CD8-positive, alpha-beta memory T cell (primary cell): Measurements from ENCODE around the gene PSME4. TPM values are rescaled to one million over a fixed set of nuclear protein-coding genes. Genes with fewer than 3 reads are reported as not detected.
"Not testable (repeated sequence)": the region's sequence is repeated elsewhere in the genome, so short reads cannot be mapped to it uniquely, and the experiment has no call there.

ENCODE experiments used
- CTCF ChIA-PET: fragments of 350-600 bp; sonication (Branson Sonifier 250); formaldehyde crosslinking; loops from one replicate; lab custom pipeline; 2021; ENCODE audit warnings: antibody characterized with exemption; lab: Charles Lee
- POLR2A ChIA-PET: fragments of 350-600 bp; sonication (Branson Sonifier 250); formaldehyde crosslinking; loops from one replicate; lab custom pipeline; 2021; ENCODE audit warnings: antibody characterized with exemption; lab: Charles Lee
- DNase-seq, 5 donors: peaks; one replicate each; pipeline versions ENCODE4 v3.0.0 to v3.0.0-alpha.2; 2020 to 2022; ENCODE audit warnings: mixed read lengths in 1 of 5
- H3K27ac ChIP-seq: one replicate; pipeline ENCODE4 v1.7.0; 2013; ENCODE audit warnings: low read depth, mild to moderate bottlenecking, low read length, moderate library complexity
- H3K27me3 ChIP-seq: 2 replicates; pipeline ENCODE4 v1.7.0; 2013; ENCODE audit warnings: low read length, mild to moderate bottlenecking; ENCODE audit not compliant: insufficient read depth, poor library complexity, severe bottlenecking
- H3K36me3 ChIP-seq: 2 replicates; pipeline ENCODE4 v1.7.0; 2013; ENCODE audit warnings: mild to moderate bottlenecking, low read length, moderate library complexity; ENCODE audit not compliant: insufficient read depth
- H3K4me1 ChIP-seq: 2 replicates; pipeline ENCODE4 v1.7.0; 2013; ENCODE audit warnings: mild to moderate bottlenecking, low read length, moderate library complexity; ENCODE audit not compliant: insufficient read depth
- H3K4me3 ChIP-seq: 2 replicates; pipeline ENCODE4 v1.7.0; 2013; ENCODE audit warnings: mild to moderate bottlenecking, low read length
- H3K9me3 ChIP-seq: 2 replicates; pipeline ENCODE4 v1.7.0; 2013; ENCODE audit warnings: mild to moderate bottlenecking, low read length
- H3K27ac Mint-ChIP-seq, 8 donors: one replicate each; pipeline ENCODE4 v1.8.0; 2020 to 2021; ENCODE audit warnings: mixed read lengths in 8 of 8, mild to moderate bottlenecking in 6 of 8, inconsistent platforms in 3 of 8, moderate library complexity in 3 of 8
- H3K27me3 Mint-ChIP-seq, 2 donors: one replicate each; pipeline ENCODE4 v1.8.0; 2020 to 2021; ENCODE audit warnings: mixed read lengths in 2 of 2, mild to moderate bottlenecking in 1 of 2, moderate library complexity in 1 of 2
- H3K36me3 Mint-ChIP-seq, 3 donors: one replicate each; pipeline ENCODE4 v1.8.0; 2020 to 2021; ENCODE audit warnings: mixed read lengths in 3 of 3, inconsistent platforms in 1 of 3, mild to moderate bottlenecking in 1 of 3
- H3K4me1 Mint-ChIP-seq, 3 donors: one replicate each; pipeline ENCODE4 v1.8.0; 2020 to 2021; ENCODE audit warnings: mixed read lengths in 3 of 3, inconsistent platforms in 1 of 3, mild to moderate bottlenecking in 1 of 3
- H3K4me3 Mint-ChIP-seq, 7 donors: one replicate each; pipeline ENCODE4 v1.8.0; 2020 to 2021; ENCODE audit warnings: mixed read lengths in 7 of 7, mild to moderate bottlenecking in 6 of 7, moderate library complexity in 4 of 7, inconsistent platforms in 2 of 7
- H3K9me3 Mint-ChIP-seq, 5 donors: one replicate each; pipeline ENCODE4 v1.8.0; 2020 to 2022; ENCODE audit warnings: mixed read lengths in 5 of 5, mild to moderate bottlenecking in 3 of 5, moderate library complexity in 2 of 5, inconsistent platforms in 1 of 5
- polyA plus RNA-seq: library from polyadenylated mRNA; unstranded; fragments of 300-500 nt; fragmentation: Illumina TruSeq; gene quantifications from one replicate; pipeline ENCODE4 v1.2.3, GENCODE V29; 2021
- total RNA-seq, 2 experiments: library from RNA; stranded (reverse); gene quantifications; one replicate each; pipeline ENCODE4 v1.2.3, GENCODE V29; 2021

Gene PSME4
- total and polyA plus RNA-seq, 3 experiments from 2014 or later = 6.2 to 49.9 (median 48.0) TPM

DNA sequence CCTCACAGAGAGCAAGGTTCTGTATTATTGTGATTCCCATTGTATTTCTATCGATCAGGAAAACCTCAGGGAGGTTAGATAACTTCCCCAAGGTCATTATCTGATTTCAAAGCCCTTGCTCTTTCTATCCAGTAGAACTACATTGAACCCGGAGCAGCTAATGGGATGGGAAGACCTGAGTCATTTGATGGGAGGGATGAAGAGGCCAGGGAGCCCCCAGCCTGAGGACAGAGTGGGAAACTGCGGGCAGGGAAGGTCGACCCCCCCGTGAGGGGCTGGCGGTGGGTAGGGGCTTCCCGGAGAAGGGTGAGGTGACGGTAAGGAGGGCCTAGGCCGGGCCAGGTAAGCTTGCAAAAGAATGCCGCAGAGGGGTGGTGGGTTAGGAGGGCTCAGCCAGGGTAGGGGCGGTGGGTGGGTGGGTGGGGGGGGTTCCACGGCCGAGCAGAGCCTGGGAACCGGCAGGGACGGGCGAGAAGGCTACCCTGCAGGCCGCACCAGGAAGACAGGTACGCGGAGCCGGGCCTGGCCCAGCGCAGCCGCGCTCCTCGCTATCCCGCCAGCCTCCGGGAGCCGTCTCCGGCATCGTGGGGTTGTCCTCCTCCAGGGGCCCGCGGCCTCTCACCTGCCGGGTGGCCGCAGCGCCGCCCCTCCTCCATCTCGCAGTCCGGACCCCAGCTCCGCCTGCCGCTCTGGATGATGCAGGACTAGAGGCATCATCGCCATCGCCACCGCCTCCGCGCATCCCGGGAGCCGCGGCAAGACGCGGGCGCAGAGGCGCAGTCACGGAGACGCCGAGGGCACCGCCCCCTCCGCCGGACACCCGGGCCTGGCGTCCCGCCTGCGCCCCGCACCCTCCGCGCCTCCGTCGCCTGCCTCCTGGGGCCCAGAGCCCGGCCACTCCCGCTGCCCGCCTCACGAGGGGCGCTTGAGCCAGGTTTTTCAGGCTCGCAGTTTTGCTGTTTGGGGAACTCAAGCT is 111.3 kb downstream of the PSME4 start, which contains the start of gene GPR75:
TSS of gene GPR75 (minus strand) at position 762 of the 976 bp plus-strand sequence. CDS start 5,211 bp downstream, outside the sequence.
- Histone ChIP-seq H3K9me3 (no peaks in the 10 kb centered on the region), H3K4me1 (peaks cover 7% of the 10 kb centered on the region), H3K27ac (no peak within 1 kb of the TSS), H3K4me3 (no peak within 1 kb of the TSS), H3K27me3 (no peaks in the 10 kb centered on the region), H3K36me3 (no peaks in the 10 kb centered on the region)
- CTCF ChIA-PET = no interaction called here
- Mint-ChIP-seq H3K4me3 (no peak within 1 kb of the TSS), H3K27me3 (no peaks in the 10 kb centered on the region), H3K9me3 (no peaks in the 10 kb centered on the region), H3K27ac (no peak within 1 kb of the TSS), H3K4me1 (peaks cover 0 to 11% (median 6%) of the 10 kb centered on the region in 3 donors), H3K36me3 (peaks cover 0 to 46% (median 16%) of the 10 kb centered on the region in 3 donors)
- POLR2A ChIA-PET = no interaction called here
- no peak for DNase-seq

DNA sequence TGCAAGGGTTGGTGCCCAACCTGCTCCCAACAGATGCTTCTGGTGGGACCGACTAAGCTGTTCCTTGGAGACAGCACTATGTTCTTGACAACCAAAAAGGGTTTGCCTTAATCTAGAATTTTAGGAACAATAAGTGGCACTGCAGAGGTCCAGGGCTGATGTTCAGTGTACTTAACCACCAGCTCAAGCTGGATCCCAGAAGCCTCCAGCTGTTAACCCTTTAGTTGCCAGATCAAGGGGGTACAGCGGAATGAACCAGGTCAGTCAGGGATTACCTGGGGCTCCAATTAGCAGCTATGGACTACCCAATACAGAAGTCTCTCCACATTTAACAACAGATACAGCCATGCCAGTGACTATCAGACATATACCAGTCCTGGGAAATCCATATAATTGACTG is 114.5 kb downstream of the PSME4 start:
- no peak overlapping the region for H3K27ac Mint-ChIP-seq
- H3K4me1 ChIP-seq = no peaks in the 10 kb centered on the region
- ChIA-PET POLR2A (no interaction called here), CTCF (interaction anchor here (0.6 kb wide), 1 partner anchor 14 kb away, joined by 3 read pairs; no protein-coding TSS in a partner anchor)
- DNase-seq = no peak
- no peak overlapping the region for H3K4me3 Mint-ChIP-seq
- no peaks in the 10 kb centered on the region for H3K27me3 Mint-ChIP-seq
- peaks cover 0 to 5% (median 0%) of the 10 kb centered on the region in 3 donors for H3K4me1 Mint-ChIP-seq
- H3K36me3 Mint-ChIP-seq = peaks cover 8 to 43% (median 15%) of the 10 kb centered on the region in 3 donors
- H3K9me3 Mint-ChIP-seq = no peaks in the 10 kb centered on the region
- H3K27me3 ChIP-seq = no peaks in the 10 kb centered on the region
- H3K9me3 ChIP-seq = no peaks in the 10 kb centered on the region
- no peak overlapping the region for H3K27ac ChIP-seq
- no peaks in the 10 kb centered on the region for H3K36me3 ChIP-seq
- H3K4me3 ChIP-seq = no peak overlapping the region

DNA sequence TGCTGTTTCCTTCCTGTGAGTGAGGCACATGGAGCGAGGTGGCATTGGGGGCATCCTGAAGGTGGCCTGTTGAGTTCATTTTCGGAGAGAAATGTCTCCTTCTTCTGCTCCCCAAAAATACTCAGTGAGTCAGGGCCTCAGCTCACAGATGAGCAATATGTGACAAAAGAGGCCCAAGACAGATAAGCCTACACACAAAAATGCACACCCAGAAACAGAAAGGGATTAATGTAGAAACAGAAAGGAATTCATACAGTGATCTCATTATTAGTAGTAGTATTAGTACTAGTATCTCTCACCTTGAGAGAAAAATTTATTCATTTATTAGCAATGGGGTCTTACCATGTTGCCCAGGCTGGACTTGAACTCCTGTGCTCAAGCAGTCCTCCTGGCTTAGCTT is 116.1 kb downstream of the PSME4 start:
- H3K36me3 Mint-ChIP-seq = peaks cover 8 to 38% (median 11%) of the 10 kb centered on the region in 3 donors
- no peak for DNase-seq
- Histone ChIP-seq H3K27ac (no peak overlapping the region), H3K27me3 (no peaks in the 10 kb centered on the region), H3K4me1 (no peaks in the 10 kb centered on the region), H3K9me3 (no peaks in the 10 kb centered on the region), H3K36me3 (no peaks in the 10 kb centered on the region), H3K4me3 (no peak overlapping the region)
- peaks cover 0 to 5% (median 0%) of the 10 kb centered on the region in 3 donors for H3K4me1 Mint-ChIP-seq
- peak overlapping the region in 3 of 8 donors; percentile 14 to 58 (median 20) for H3K27ac Mint-ChIP-seq
- no peaks in the 10 kb centered on the region for H3K27me3 Mint-ChIP-seq
- H3K9me3 Mint-ChIP-seq = no peaks in the 10 kb centered on the region
- POLR2A ChIA-PET = no interaction called here
- no peak overlapping the region for H3K4me3 Mint-ChIP-seq
- CTCF ChIA-PET = no interaction called here

DNA sequence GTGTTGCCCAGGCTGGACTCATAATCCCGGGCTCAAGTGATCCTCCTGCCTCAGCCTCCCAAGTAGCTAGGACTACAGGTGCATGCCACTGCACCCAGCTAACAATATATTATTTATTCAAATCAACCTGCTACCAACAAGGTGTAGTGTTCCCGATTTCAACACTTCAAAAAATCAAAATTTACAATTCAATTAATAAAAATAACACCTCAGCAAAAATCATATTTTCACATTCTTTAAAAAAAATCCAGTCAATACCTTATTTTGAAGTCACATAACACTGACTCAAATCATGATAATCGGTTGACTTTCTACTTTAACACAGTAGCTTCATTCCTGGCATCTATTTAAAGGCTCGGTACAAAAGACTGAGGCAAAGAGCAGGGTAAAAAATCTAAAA is 118.3 kb downstream of the PSME4 start:
- H3K27ac Mint-ChIP-seq = peak overlapping the region in 1 of 8 donors; percentile 4
- H3K4me1 Mint-ChIP-seq = peaks cover 0 to 5% (median 0%) of the 10 kb centered on the region in 3 donors
- no peaks in the 10 kb centered on the region for H3K9me3 Mint-ChIP-seq
- peaks cover 12 to 32% (median 12%) of the 10 kb centered on the region in 3 donors for H3K36me3 Mint-ChIP-seq
- no peak overlapping the region for H3K4me3 Mint-ChIP-seq
- ChIA-PET CTCF (no interaction called here), POLR2A (no interaction called here)
- no peaks in the 10 kb centered on the region for H3K27me3 ChIP-seq
- H3K36me3 ChIP-seq = no peaks in the 10 kb centered on the region
- no peak for DNase-seq
- no peaks in the 10 kb centered on the region for H3K4me1 ChIP-seq
- no peak overlapping the region for H3K4me3 ChIP-seq
- no peaks in the 10 kb centered on the region for H3K9me3 ChIP-seq
- H3K27me3 Mint-ChIP-seq = no peaks in the 10 kb centered on the region
- H3K27ac ChIP-seq = no peak overlapping the region

DNA sequence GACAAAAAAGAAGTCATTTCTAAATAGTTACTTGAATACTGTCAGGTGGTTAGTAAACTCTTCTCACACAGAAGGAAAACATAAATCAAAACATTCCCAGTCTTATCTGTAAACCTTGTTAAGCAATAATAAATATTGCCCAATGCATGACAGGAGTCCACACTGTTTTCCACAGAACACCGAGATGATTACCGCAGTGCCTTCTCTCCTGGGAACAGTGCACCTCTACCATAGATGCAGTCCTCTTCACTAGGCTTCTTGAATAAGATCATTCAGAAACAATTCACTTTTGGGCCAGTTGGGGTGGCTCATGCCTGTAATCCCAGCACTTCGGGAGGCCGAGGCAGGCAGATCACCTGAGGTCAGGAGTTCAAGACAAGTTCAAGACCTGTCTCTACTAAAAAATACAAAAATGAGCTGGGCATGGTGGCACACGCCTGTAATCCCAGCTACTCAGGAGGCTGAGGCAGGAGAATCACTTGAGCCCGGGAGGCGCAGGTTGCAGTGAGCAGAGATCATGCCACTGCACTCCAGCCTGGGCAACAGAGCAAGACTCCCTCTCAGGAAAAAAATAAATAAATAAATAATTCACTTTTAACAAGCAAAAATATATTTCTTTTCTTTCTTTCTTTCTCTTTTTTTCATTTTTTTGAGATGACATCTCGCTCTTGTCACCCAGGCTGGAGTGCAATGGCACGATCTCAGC is 119.6 kb downstream of the PSME4 start:
- H3K27ac Mint-ChIP-seq = peak overlapping the region in 1 of 8 donors; percentile 82
- H3K4me3 Mint-ChIP-seq, H3K27me3 ChIP-seq, H3K9me3 ChIP-seq, H3K27ac ChIP-seq, CTCF ChIA-PET, DNase-seq, H3K27me3 Mint-ChIP-seq, H3K4me3 ChIP-seq, H3K36me3 ChIP-seq, H3K4me1 Mint-ChIP-seq, H3K9me3 Mint-ChIP-seq, POLR2A ChIA-PET, H3K4me1 ChIP-seq: not testable (repeated sequence)
- peaks cover 9 to 32% (median 12%) of the 10 kb centered on the region in 3 donors for H3K36me3 Mint-ChIP-seq

DNA sequence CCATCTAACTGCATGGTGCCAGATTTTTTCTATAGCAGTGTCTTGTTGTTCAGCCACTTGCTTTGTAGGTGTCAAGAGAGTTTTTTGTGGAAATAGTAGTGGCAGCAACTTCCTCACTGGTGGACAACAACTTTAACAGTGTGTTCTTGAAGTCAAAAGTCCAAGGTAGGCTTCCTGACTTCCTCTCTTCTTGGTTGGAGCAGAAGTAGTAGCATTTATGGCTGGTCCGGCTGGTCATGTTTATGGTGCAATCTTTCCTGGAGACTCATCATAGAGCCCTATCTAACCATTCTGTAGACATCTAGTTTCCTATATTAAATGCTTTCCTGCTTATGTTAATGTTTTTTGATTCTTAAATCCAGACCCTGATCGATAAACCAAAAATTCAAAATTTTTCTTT is 122.7 kb downstream of the PSME4 start:
- no peak overlapping the region for H3K27ac ChIP-seq
- DNase-seq = no peak
- no peaks in the 10 kb centered on the region for H3K27me3 ChIP-seq
- H3K27me3 Mint-ChIP-seq = no peaks in the 10 kb centered on the region
- no peak overlapping the region for H3K4me3 Mint-ChIP-seq
- CTCF ChIA-PET = no interaction called here
- H3K4me1 Mint-ChIP-seq = peaks cover 6 to 12% (median 10%) of the 10 kb centered on the region in 3 donors
- peak overlapping the region in 1 of 8 donors; percentile 74 for H3K27ac Mint-ChIP-seq
- no peaks in the 10 kb centered on the region for H3K9me3 Mint-ChIP-seq
- no peaks in the 10 kb centered on the region for H3K36me3 ChIP-seq
- POLR2A ChIA-PET = no interaction called here
- H3K36me3 Mint-ChIP-seq = peaks cover 4 to 13% (median 6%) of the 10 kb centered on the region in 3 donors
- no peak overlapping the region for H3K4me3 ChIP-seq
- no peaks in the 10 kb centered on the region for H3K9me3 ChIP-seq
- H3K4me1 ChIP-seq = no peaks in the 10 kb centered on the region

DNA sequence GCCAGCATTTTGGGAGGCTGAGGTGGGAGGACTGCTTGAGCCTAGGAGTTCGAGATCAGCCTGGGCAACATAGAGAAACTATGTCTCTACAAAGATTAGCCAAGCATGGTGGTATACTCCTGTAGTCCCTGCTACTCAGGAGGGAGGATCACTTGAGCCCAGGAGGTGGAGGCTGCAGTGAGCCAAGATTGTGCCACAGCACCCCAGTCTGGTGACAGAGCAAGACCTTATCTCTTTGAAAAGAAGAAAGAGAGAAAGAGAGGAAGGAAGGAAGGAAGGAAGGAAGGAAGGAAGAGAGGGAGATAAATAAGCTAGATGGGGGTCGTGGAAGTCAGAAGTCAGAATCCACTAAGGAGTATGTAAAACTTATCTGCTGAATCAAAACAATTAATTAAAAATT is 127.2 kb downstream of the PSME4 start:
- no peak overlapping the region for H3K27ac ChIP-seq
- CTCF ChIA-PET = no interaction called here
- H3K27ac Mint-ChIP-seq = peak overlapping the region in 1 of 8 donors; percentile 92

DNA sequence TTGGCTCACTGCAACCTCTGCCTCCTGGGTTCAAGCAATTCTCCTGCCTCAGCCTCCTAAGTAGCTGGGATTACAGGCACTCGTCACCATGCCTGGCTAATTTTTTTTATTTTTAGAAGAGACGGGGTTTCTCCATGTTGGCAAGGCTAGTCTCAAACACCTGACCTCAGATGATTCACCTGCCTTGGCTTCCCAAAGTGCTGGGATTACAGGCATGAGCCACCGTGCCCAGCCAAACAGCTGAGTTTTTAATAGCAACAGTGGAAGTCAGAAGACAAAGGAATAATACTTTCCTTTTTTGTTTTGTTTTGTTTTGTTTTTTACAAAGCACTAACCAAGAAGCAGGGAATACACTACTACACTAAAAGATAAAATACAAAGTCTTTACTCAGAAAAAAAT is 127.9 kb downstream of the PSME4 start:
- no peaks in the 10 kb centered on the region for H3K9me3 ChIP-seq
- no peaks in the 10 kb centered on the region for H3K27me3 ChIP-seq
- ChIA-PET POLR2A (no interaction called here), CTCF (no interaction called here)
- no peaks in the 10 kb centered on the region for H3K9me3 Mint-ChIP-seq
- peaks cover 6 to 12% (median 10%) of the 10 kb centered on the region in 3 donors for H3K4me1 Mint-ChIP-seq
- H3K36me3 Mint-ChIP-seq = peaks cover 0 to 2% (median 0%) of the 10 kb centered on the region in 3 donors
- H3K4me1 ChIP-seq = no peaks in the 10 kb centered on the region
- H3K27me3 Mint-ChIP-seq = no peaks in the 10 kb centered on the region
- H3K27ac Mint-ChIP-seq = no peak overlapping the region
- no peak overlapping the region for H3K4me3 Mint-ChIP-seq
- no peaks in the 10 kb centered on the region for H3K36me3 ChIP-seq
- no peak overlapping the region for H3K4me3 ChIP-seq
- no peak overlapping the region for H3K27ac ChIP-seq
- no peak for DNase-seq

More for the DNA sequence above, 127.2 kb downstream of the PSME4 start:
- Mint-ChIP-seq H3K9me3 (no peaks in the 10 kb centered on the region), H3K4me3 (no peak overlapping the region), H3K27me3 (no peaks in the 10 kb centered on the region), H3K4me1 (peaks cover 6 to 12% (median 10%) of the 10 kb centered on the region in 3 donors), H3K36me3 (peaks cover 3 to 6% (median 4%) of the 10 kb centered on the region in 3 donors)
- Histone ChIP-seq H3K9me3 (no peaks in the 10 kb centered on the region), H3K4me3 (no peak overlapping the region), H3K36me3 (no peaks in the 10 kb centered on the region), H3K4me1 (no peaks in the 10 kb centered on the region), H3K27me3 (no peaks in the 10 kb centered on the region)
- DNase-seq = no peak
- POLR2A ChIA-PET = no interaction called here
